Upper lobe of left lung (tissue), 6 donors: ENCODE results near the gene SLC6A20. TPM values are rescaled to one million over a fixed set of nuclear protein-coding genes. Genes with fewer than 3 reads are reported as not detected.

Source experiments
- ATAC-seq, 2 donors: fragments of 200-7000 bp; cut with Tn5 transposase; one replicate each; pipeline ENCODE4 v1.9.1; 2022; ENCODE audit warnings: mild to moderate bottlenecking in 2 of 2, moderate library complexity in 2 of 2; ENCODE audit not compliant: low FRiP score in 2 of 2
- DNase-seq, 2 donors: peaks; one replicate each; pipeline ENCODE4 v3.0.0-alpha.2; 2019 to 2020
- H3K27ac ChIP-seq, 4 donors: fragments of 200-600 bp; sonication (generic); one replicate each; pipeline ENCODE4 v1.5.1; 2016 to 2019
- H3K27me3 ChIP-seq, 4 donors: fragments of 200-600 bp; sonication (generic); one replicate each; pipeline ENCODE4 v1.5.1; 2017 to 2019
- H3K36me3 ChIP-seq, 4 donors: fragments of 200-600 bp; sonication (generic); one replicate each; pipeline ENCODE4 v1.5.1; 2016 to 2019
- H3K4me1 ChIP-seq, 4 donors: fragments of 200-600 bp; sonication (generic); one replicate each; pipeline ENCODE4 v1.5.1; 2018 to 2019
- H3K4me3 ChIP-seq, 4 donors: fragments of 200-600 bp; sonication (generic); one replicate each; pipeline ENCODE4 v1.5.1; 2017 to 2019; ENCODE audit warnings: mild to moderate bottlenecking in 2 of 4, moderate library complexity in 1 of 4
- H3K9me3 ChIP-seq, 4 donors: fragments of 200-600 bp; sonication (generic); one replicate each; pipeline ENCODE4 v1.5.1; 2018 to 2019
- CTCF ChIP-seq, 6 experiments: fragments of 450-650 bp in 4 of 6; fragments of 200-600 bp in 2 of 6; sonication (generic) in 2 of 6; IDR thresholded peaks; one replicate each; pipeline ENCODE4 v1.5.1; 2016 to 2019; ENCODE audit warnings: antibody characterized with exemption in 6 of 6
- EP300 ChIP-seq, 4 donors: sonication (generic); formaldehyde crosslinking; IDR thresholded peaks; one replicate each; pipeline ENCODE4 v1.5.1; 2017; ENCODE audit warnings: antibody characterized with exemption in 4 of 4, control low read depth in 2 of 4
- POLR2A ChIP-seq, 4 donors: fragments of 450-650 bp; IDR thresholded peaks; one replicate each; pipeline ENCODE4 v1.5.1; 2016 to 2017; ENCODE audit warnings: antibody characterized with exemption in 4 of 4, mild to moderate bottlenecking in 2 of 4
- POLR2AphosphoS5 ChIP-seq, 2 donors: sonication (generic); formaldehyde crosslinking; IDR thresholded peaks; one replicate each; pipeline ENCODE4 v1.5.1; 2017; ENCODE audit warnings: antibody characterized with exemption in 2 of 2
- WGBS, 2 donors: methylation state at CpG; one replicate each; pipeline ENCODE4 v1.1.5; 2017 to 2018; 5-methylcytosine and 5-hydroxymethylcytosine counted together
- total RNA-seq, 6 donors: library from RNA; depleted of rRNA in 4 of 6; stranded (reverse); fragments of >200 nt in 4 of 6; gene quantifications; one replicate each; pipeline versions ENCODE4 v1.1.0 to v1.2.1, GENCODE V29; 2016 to 2021
- donor health status: DM: no; HTN: no; CAD: no; lungs with moderate emphysema.
- donor health status: DM: no; HTN: yes; CAD: no; lungs with severe emphysema.

The SLC6A20 gene
- total RNA-seq, 6 donors from 2014 or later: 0.11 to 20.1 (median 7.2) TPM

GRCh38 chr3:45776611-45777010 is 19.7 kb downstream of the SLC6A20 start:
- no peaks in the 10 kb centered on the region for H3K9me3 ChIP-seq
- ATAC-seq (no peak), DNase-seq (no peak)
- H3K4me1 ChIP-seq: no peaks in the 10 kb centered on the region
- WGBS, 2 donors: 77 to 79% methylated on average over 8 of the region's 8 CpGs
- H3K36me3 ChIP-seq: no peaks in the 10 kb centered on the region
- no peak overlapping the region for H3K4me3 ChIP-seq
- TF ChIP-seq EP300 (IDR thresholded peaks at IDR 0.05) (no peak), POLR2A (IDR thresholded peaks at IDR 0.05) (no peak), POLR2AphosphoS5 (IDR thresholded peaks at IDR 0.05) (no peak), CTCF (IDR thresholded peaks at IDR 0.05) (no peak)
- H3K27ac ChIP-seq: no peak overlapping the region
- no peaks in the 10 kb centered on the region for H3K27me3 ChIP-seq

GRCh38 chr3:45776301-45776595 is 20.1 kb downstream of the SLC6A20 start:
- Histone ChIP-seq H3K4me3 (no peak overlapping the region), H3K4me1 (no peaks in the 10 kb centered on the region), H3K27ac (no peak overlapping the region), H3K27me3 (no peaks in the 10 kb centered on the region), H3K36me3 (no peaks in the 10 kb centered on the region), H3K9me3 (no peaks in the 10 kb centered on the region)
- no peak for DNase-seq
- WGBS, 2 donors: 45 to 81% methylated on average over 3 of the region's 3 CpGs
- TF ChIP-seq CTCF (IDR thresholded peaks at IDR 0.05) (no peak), POLR2AphosphoS5 (IDR thresholded peaks at IDR 0.05) (no peak), POLR2A (IDR thresholded peaks at IDR 0.05) (no peak), EP300 (IDR thresholded peaks at IDR 0.05) (no peak)
- ATAC-seq: no peak

GRCh38 chr3:45775571-45776300 is 20.6 kb downstream of the SLC6A20 start:
- DNase-seq (no peak), ATAC-seq (no peak)
- TF ChIP-seq EP300 (IDR thresholded peaks at IDR 0.05) (no peak), POLR2AphosphoS5 (IDR thresholded peaks at IDR 0.05) (no peak), CTCF (IDR thresholded peaks at IDR 0.05) (no peak), POLR2A (IDR thresholded peaks at IDR 0.05) (no peak)
- Histone ChIP-seq H3K36me3 (no peaks in the 10 kb centered on the region), H3K27me3 (no peaks in the 10 kb centered on the region), H3K4me1 (no peaks in the 10 kb centered on the region), H3K9me3 (no peaks in the 10 kb centered on the region), H3K27ac (no peak overlapping the region), H3K4me3 (no peak overlapping the region)
- WGBS, 2 donors: 90 to 91% methylated on average over 12 to 17 of the region's 17 CpGs

- Histone ChIP-seq H3K4me1 (no peaks in the 10 kb centered on the region), H3K27ac (no peak overlapping the region), H3K4me3 (no peak overlapping the region), H3K27me3 (no peaks in the 10 kb centered on the region), H3K9me3 (no peaks in the 10 kb centered on the region), H3K36me3 (no peaks in the 10 kb centered on the region)
- ATAC-seq (no peak), DNase-seq (no peak)
- no peak for TF ChIP-seq EP300 (IDR thresholded peaks at IDR 0.05)
- no peak for TF ChIP-seq POLR2AphosphoS5 (IDR thresholded peaks at IDR 0.05)
- 80% methylated on average over 7 to 8 of the region's 8 CpGs for WGBS, 2 donors
These were observed 21.5 kb downstream of the SLC6A20 start for GRCh38 chr3:45774581-45775521.

- no peak for TF ChIP-seq CTCF (IDR thresholded peaks at IDR 0.05)
- TF ChIP-seq EP300 (IDR thresholded peaks at IDR 0.05): no peak
- TF ChIP-seq POLR2A (IDR thresholded peaks at IDR 0.05): no peak
- Histone ChIP-seq H3K27me3 (no peaks in the 10 kb centered on the region), H3K36me3 (no peaks in the 10 kb centered on the region), H3K4me3 (no peak overlapping the region), H3K9me3 (no peaks in the 10 kb centered on the region), H3K27ac (no peak overlapping the region), H3K4me1 (no peaks in the 10 kb centered on the region)
- DNase-seq (no peak), ATAC-seq (no peak)
- 53 to 62% methylated on average over 7 of the region's 7 CpGs for WGBS, 2 donors
These were observed 22.5 kb downstream of the SLC6A20 start for GRCh38 chr3:45773714-45774449.
